GM18507 (cell line): ENCODE measurements around the gene LRRC4C.

ENCODE experiments used
- DNase-seq: peaks from one replicate; pipeline ENCODE4 v3.0.0; 2011; ENCODE audit warnings: low read depth; ENCODE audit not compliant: insufficient read length; ENCODE audit errors: extremely low spot score
- FAIRE-seq: peaks from 2 replicates; lab custom pipeline; 2011; peaks lifted over from hg19 to GRCh38; lab: Jason Lieb, UNC

LRRC4C gene

GRCh38 chr11:41431784-41432183, 27.7 kb downstream of the LRRC4C start:
- FAIRE-seq, result no peak
- no peak for DNase-seq

DNA sequence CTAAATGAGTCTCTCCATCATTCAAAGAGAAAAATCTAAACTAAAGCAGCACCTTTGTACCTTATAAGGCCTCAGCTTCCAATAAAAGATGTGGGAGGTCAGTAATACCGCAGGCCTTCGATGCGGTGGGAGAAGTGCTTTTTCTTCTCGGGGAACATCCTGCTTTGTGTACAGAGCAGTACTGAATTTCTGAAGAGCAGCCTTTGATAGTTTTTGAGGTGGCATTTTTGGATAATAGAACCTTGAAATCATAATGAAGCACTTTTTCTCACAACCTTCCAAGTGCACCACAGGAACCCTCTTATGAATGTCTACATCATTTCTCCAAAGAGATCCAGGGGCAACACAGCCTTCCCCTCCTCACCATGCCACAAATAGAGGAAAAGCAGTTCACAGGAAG, 39.6 kb downstream of the LRRC4C start:
- DNase-seq (no peak), FAIRE-seq (no peak)

- FAIRE-seq (no peak), DNase-seq (no peak)
Measured at GRCh38 chr11:41414771-41415440, 44.5 kb downstream of the LRRC4C start.

- no peak for DNase-seq
- FAIRE-seq, result no peak
Measured at GRCh38 chr11:41413843-41414242, 45.6 kb downstream of the LRRC4C start.

DNA sequence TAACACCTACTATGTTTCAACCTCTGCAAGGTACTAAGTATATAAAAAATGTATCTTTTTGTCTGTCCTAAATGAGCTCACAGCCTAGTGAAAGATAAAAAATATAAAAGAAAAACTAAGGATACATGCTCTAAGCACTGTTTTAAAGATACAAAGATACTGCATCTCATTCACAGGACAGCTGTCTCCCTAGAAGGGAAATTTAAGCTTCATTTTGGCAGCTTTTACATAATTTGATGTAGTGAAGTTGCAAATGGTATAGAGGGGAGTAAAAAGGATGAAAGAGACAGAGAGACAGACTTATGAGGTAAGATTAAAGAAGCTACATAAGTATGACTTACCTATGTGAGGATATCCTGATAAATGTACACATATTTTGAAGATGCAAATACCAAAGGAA, 53.6 kb downstream of the LRRC4C start:
- DNase-seq (no peak), FAIRE-seq (no peak)

DNA sequence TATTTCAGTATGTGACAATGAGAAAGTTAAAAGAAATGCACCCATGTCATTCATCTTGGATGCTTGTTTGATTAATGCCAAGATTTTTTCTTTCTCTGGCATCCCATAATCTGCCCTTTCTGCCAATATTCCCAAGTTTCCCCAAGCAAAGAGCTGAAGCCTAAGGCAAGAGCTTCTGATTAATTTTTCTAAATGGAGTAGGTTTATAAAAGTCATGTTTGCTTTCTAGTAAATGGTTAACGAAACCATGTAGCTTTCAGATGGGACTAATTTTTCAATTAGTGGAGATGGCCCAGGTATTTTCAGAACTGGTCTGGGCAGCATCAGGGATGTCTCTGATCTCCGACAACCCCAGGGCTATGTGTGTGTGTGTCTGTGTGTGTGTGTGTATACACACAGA, 55.3 kb downstream of the LRRC4C start:
- no peak for DNase-seq
- FAIRE-seq, result no peak

DNA sequence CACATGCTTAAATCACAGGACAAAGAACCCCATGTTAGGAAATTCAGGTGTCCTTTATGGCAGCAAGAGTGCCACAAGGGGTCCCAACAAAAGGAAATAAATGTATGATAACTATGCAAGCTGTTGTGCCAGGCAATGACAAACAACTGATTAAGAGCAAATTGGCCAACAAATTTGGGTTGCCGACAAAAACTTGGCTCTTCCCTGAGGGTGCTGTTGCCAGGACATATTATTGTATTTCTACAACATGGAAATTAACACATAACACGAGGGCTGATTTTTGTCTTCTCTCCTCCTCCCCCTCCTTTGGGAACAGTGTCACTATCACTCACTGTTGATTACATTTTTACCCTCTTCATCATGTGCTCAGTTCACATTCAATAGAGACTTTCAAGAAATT, 56.0 kb downstream of the LRRC4C start:
- no peak for DNase-seq

DNA sequence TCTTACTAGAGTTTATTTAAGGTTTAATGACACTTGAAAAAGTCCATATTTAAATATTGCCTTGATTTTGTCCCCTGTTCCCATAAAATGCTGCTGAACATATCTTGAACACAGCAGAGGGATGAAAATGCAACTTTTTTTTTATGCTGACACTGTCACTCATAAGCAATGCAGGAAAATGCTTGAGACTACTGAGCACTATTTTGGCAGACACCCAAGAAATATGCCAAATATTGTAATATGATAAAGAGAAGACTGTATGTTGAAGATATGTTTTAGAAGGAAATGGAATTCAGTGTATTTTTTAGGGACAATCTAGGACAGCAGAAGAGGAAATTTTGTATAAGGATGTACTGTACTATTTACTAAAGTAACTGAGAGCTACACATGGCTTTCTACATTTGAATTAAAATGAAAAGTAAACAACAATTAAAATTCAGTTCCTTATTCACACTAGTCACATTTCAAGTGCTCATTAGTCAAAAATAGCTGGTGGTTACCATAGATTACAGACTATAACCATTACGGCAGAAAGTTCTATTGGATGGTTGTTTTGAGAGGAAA, 58.6 kb downstream of the LRRC4C start:
- DNase-seq (no peak), FAIRE-seq (no peak)

More for the DNA sequence above, 56.0 kb downstream of the LRRC4C start:
- no peak for FAIRE-seq

- FAIRE-seq, result no peak
- DNase-seq, result no peak
Measured at GRCh38 chr11:41400124-41400523, 59.3 kb downstream of the LRRC4C start.

GRCh38 chr11:41399323-41399722, 60.1 kb downstream of the LRRC4C start:
- FAIRE-seq (no peak), DNase-seq (no peak)

- no peak for DNase-seq
- FAIRE-seq, result no peak
Measured at GRCh38 chr11:41398175-41398574, 61.3 kb downstream of the LRRC4C start.

GRCh38 chr11:41394521-41395195, 64.8 kb downstream of the LRRC4C start:
- no peak for DNase-seq
- no peak for FAIRE-seq

GRCh38 chr11:41392596-41392995, 66.9 kb downstream of the LRRC4C start:
- DNase-seq (no peak), FAIRE-seq (no peak)

DNA sequence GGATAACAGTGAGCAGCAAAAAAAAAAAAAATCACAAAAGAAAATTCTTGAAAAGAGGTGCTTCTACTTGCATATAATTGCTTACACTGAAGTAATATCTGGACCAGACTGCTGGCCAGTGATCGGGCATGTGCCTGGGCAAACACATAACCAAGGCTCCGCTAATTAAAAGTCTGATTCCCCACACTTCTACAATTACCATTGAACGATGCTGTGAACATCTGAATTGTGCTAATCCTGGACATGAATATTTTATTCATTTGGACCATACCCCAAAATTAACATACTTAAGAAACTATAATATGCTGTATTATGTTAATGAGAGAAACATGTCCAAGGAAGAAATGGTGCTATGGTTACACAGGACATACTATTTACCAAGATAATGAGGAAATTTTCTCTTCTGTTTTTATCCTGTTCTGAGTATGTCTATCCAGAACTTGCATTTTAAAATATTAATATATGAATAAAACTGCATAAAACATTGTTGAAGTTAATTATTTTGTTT, 69.8 kb downstream of the LRRC4C start:
- no peak for DNase-seq
- FAIRE-seq, result no peak

DNA sequence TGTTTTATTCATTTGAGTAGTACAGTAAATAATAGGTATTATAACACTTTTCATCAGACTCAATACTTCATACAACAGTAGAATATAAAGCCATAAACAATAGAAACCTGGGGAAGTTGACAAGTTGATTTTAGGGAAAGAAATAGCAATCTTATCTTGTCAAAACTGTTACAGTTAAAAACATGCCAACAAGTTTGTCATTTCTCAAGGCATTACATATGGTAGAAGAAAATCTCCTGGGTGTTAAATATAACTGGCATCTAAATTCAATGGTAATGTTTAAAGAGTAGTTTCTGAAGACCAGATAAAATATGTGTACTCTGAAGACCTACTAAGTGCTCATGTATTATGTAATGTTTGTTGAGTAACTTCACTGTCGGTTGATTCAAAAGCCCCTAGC, 75.1 kb downstream of the LRRC4C start:
- no peak for FAIRE-seq

DNA sequence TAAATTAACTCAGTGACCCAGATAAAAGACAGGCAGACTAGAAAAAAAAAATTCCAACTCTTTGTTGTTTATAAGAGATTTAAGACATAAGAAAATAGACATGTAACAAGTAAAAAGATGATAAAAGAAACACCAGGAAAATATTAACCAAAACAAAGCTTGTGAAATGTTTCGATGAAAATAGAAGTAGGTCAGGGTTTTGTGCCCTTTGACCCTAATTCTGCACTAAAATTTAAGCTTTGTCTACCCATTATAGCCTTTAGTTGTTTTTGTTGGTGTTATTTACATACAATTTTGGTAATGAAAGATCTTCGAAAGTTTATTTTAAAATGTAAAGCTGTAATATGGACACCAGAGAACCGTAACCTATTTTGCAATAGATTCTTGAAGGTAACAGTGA, 75.7 kb downstream of the LRRC4C start:
- FAIRE-seq (no peak), DNase-seq (no peak)

More for the DNA sequence above, 75.1 kb downstream of the LRRC4C start:
- DNase-seq, result no peak

DNA sequence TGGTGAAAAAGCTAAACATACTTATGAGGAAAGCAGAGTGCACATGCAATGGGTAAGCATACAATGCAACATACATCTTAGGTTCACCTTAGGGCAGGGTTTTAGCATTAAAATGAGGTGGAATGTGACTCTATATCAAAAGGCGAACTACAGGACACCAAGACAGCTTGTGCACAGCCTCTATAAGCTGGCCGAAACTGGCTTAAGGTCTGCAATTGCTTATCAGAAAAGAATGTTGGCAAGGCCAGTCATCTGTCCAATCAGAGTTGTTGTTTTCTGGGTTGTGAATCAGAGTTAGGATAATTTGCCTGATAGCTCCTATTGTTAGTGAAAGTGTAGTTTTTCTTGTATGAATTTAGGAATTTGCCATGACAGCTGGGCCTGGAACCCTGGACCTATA, 76.5 kb downstream of the LRRC4C start:
- FAIRE-seq, result no peak
- no peak for DNase-seq

DNA sequence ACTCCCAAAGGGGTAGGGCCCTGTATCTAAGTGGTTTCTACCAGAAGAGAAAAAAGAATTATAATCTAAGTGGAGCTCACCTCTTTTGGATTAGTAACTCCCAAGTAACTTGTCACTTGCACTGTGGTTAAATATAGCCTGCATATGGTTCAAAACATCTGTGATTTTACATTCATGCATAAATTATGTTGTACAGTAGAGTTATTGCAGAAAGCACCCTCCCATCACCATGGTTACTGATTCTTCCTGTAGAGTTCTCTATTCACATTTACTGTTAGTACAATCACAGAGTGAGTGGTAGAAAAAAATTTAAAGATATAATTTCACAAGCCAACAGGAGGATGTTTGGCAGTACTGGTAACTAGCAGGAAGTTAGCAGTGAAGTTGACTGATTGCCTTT, 80.4 kb downstream of the LRRC4C start:
- DNase-seq (no peak), FAIRE-seq (no peak)

- no peak for DNase-seq
- no peak for FAIRE-seq
Measured at GRCh38 chr11:41377709-41378394, 81.6 kb downstream of the LRRC4C start.

- DNase-seq (no peak), FAIRE-seq (no peak)
Measured at GRCh38 chr11:41351825-41352224, 107.6 kb downstream of the LRRC4C start.
